ENCODE results near the gene RBPMS2. TPM values are rescaled to one million over a fixed set of nuclear protein-coding genes. Genes with fewer than 3 reads are reported as not detected.

The RBPMS2 gene
- total RNA-seq, 1 donor from 2014 or later = not detected

- DNase-seq = no peak
These were observed 7.4 kb upstream of the RBPMS2 start for GRCh38 chr15:64782751-64783150.

GRCh38 chr15:64781299-64781698 lies 5.9 kb upstream of the RBPMS2 start:
- no peak for DNase-seq

GRCh38 chr15:64780600-64781156 lies 5.3 kb upstream of the RBPMS2 start:
- DNase-seq = no peak

- no peak for DNase-seq
These were observed 4.2 kb upstream of the RBPMS2 start for GRCh38 chr15:64779630-64780029.

- no peak for DNase-seq
These were observed 3.6 kb upstream of the RBPMS2 start for GRCh38 chr15:64779024-64779423.

- no peak for DNase-seq
These were observed 1.0 kb upstream of the RBPMS2 start for GRCh38 chr15:64776402-64776786.

- DNase-seq = peak; percentile 22
These were observed 528 bp downstream of the RBPMS2 start for GRCh38 chr15:64774629-64775493.

GRCh38 chr15:64774037-64774628 lies 1.3 kb downstream of the RBPMS2 start:
- no peak for DNase-seq

- no peak for DNase-seq
These were observed 1.8 kb downstream of the RBPMS2 start for GRCh38 chr15:64773606-64774005.

- no peak for DNase-seq
These were observed 2.4 kb downstream of the RBPMS2 start for GRCh38 chr15:64772964-64773363.

- DNase-seq = no peak
These were observed 2.9 kb downstream of the RBPMS2 start for GRCh38 chr15:64772488-64772887.

GRCh38 chr15:64770626-64771025 lies 4.8 kb downstream of the RBPMS2 start:
- DNase-seq = no peak

GRCh38 chr15:64767203-64767602 lies 8.2 kb downstream of the RBPMS2 start:
- no peak for DNase-seq

GRCh38 chr15:64766058-64766457 lies 9.3 kb downstream of the RBPMS2 start:
- no peak for DNase-seq

- no peak for DNase-seq
These were observed 11.5 kb downstream of the RBPMS2 start for GRCh38 chr15:64763874-64764273.

- no peak for DNase-seq
These were observed 11.9 kb downstream of the RBPMS2 start for GRCh38 chr15:64763462-64763861.

- DNase-seq = no peak
These were observed 12.4 kb downstream of the RBPMS2 start for GRCh38 chr15:64763021-64763420.

- no peak for DNase-seq
These were observed 12.8 kb downstream of the RBPMS2 start for GRCh38 chr15:64762546-64762945.

- DNase-seq = no peak
These were observed 14.2 kb downstream of the RBPMS2 start for GRCh38 chr15:64761156-64761555.

- DNase-seq = no peak
These were observed 15.3 kb downstream of the RBPMS2 start for GRCh38 chr15:64760056-64760455.

- no peak for DNase-seq
These were observed 19.9 kb downstream of the RBPMS2 start for GRCh38 chr15:64755427-64755940.

GRCh38 chr15:64754663-64755426 lies 20.5 kb downstream of the RBPMS2 start:
- DNase-seq = no peak
